ENCODE measurements around the gene NDUFS3.

NDUFS3 gene

DNA sequence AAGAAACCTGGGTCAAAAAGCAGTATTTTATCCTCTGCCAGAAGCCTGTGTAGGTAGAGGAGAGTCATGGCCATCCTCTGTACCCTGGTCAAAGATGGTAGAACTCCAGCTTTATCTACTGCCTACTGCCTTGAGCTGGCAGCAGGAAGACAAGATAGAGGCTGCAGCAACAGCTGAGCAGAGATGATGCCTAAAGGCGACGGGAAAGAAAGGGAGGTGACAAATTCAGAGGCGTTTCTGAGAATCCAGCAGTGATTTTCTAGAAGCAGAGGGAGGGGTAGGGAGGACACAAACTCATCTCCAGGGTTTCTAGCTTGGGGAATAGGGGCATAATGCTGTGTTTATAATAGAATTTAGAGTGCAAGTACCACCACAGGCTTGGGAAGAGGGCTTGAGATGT is 30.8 kb downstream of the NDUFS3 start:
- DNase-seq (ENCODE audit: low spot score) = no peak
- in situ Hi-C loops (cut with MboI; ENCODE audit: low pct_unique_long_range_greater_than_20kb, low sequenced_read_pairs, unreplicated experiment) = no loop called here

DNA sequence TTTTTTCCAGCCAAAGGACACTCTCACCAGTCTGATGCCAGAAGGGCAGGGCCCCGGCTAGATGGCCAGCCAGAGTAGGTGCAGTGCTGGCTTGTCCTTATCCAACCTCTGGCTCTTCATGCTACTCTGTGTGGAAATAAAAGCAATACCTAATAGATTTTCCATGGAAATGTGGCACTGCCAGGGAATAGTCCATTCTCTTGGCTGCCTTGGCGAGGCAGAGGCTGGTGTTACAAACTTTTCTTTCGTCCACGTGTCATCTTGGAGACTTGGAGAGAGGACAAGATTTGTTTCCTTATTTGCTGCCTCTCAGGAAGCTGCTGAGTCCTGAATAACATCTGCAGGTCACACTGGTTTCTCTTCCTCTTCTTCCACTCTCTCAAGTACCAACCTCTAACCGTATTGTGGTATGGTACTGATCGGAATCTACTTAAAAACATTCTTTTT is 32.5 kb downstream of the NDUFS3 start:
- TF ChIP-seq, protein P1, sequence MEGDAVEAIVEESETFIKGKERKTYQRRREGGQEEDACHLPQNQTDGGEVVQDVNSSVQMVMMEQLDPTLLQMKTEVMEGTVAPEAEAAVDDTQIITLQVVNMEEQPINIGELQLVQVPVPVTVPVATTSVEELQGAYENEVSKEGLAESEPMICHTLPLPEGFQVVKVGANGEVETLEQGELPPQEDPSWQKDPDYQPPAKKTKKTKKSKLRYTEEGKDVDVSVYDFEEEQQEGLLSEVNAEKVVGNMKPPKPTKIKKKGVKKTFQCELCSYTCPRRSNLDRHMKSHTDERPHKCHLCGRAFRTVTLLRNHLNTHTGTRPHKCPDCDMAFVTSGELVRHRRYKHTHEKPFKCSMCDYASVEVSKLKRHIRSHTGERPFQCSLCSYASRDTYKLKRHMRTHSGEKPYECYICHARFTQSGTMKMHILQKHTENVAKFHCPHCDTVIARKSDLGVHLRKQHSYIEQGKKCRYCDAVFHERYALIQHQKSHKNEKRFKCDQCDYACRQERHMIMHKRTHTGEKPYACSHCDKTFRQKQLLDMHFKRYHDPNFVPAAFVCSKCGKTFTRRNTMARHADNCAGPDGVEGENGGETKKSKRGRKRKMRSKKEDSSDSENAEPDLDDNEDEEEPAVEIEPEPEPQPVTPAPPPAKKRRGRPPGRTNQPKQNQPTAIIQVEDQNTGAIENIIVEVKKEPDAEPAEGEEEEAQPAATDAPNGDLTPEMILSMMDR (IDR thresholded peaks at IDR 0.05; ENCODE audit: extremely low read depth, insufficient read depth, missing control alignments) = no peak
- in situ Hi-C loops (cut with MboI; ENCODE audit: low pct_unique_long_range_greater_than_20kb, low sequenced_read_pairs, unreplicated experiment) = no loop called here
- DNase-seq (ENCODE audit: low spot score) = no peak

More for the DNA sequence above, 30.8 kb downstream of the NDUFS3 start:
- TF ChIP-seq, protein P1 (IDR thresholded peaks at IDR 0.05; ENCODE audit: extremely low read depth, insufficient read depth, missing control alignments) = no peak

DNA sequence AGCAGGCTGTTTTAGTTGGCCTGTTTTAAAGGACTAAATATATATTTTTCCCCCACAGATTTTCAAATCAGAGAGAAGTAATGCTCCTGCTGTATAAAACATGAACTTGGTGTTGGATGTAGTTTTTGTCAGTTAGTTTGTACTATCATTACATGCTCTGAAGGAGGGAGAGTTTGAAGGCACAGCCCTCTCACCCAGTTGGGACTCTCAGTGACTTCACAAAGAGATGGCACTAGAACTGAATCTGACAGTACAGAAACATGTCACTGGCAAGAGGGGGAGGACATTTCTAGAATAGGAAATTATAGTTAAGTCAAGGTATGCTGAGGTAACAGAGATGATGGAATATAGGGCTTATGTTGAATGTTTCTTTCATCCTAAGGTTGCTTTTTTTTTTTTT is 36.4 kb downstream of the NDUFS3 start:
- TF ChIP-seq, protein P1 (IDR thresholded peaks at IDR 0.05; ENCODE audit: extremely low read depth, insufficient read depth, missing control alignments) = no peak
- in situ Hi-C loops (cut with MboI; ENCODE audit: low pct_unique_long_range_greater_than_20kb, low sequenced_read_pairs, unreplicated experiment) = no loop called here
- no peak for DNase-seq (ENCODE audit: low spot score)

DNA sequence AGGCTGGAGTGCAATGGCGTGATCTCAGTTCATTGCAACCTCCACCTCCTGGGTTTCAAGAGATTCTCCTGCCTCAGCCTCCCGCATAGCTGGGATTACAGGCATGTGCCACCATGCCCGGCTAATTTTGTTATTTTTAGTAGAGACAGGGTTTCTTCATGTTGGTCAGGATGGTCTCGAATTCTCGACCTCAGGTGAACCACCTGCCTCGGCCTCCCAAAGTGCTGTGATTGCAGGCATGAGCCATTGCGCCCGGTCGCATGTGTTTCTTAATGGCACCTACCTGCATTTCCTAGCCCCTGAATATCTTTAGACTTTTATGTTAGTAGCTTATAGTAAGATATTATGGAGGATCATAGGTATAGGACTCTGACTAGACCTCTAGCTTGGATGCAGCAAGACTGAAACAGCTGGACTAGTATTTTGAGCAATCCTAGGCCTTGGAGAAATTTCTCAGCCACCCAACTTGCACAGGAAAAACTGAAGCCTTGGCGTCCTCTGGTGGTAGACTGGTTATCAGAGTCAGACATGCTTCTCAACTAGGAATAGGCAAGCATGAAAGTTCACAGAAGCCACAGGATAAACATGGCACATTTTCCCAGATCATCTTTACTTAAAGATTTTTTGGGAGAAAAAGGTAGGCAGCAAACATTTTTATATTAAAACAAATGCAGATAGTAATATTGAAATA is 38.0 kb downstream of the NDUFS3 start:
- TF ChIP-seq, protein P1 (IDR thresholded peaks at IDR 0.05; ENCODE audit: extremely low read depth, insufficient read depth, missing control alignments) = peak; percentile 78
- in situ Hi-C loops (cut with MboI; ENCODE audit: low pct_unique_long_range_greater_than_20kb, low sequenced_read_pairs, unreplicated experiment) = no loop called here
- DNase-seq (ENCODE audit: low spot score) = no peak

DNA sequence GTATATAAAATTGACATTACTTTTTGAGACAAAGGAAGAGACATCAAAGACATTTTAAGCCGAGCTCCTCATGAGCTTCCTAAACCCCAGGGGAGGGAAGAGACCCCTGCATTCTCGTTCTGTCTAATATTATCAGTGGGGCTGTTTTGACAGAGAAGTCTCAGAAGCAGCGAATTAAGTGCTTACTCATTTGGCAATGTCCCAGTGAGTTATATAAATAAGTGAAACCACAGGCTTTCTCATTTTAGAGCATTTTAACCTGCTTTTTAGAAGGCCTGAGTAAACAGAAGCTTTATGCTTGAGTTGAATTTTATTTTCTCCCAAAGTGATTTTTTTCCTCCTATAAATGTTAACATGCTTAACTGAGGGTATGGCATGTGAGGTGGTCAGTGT is 38.5 kb downstream of the NDUFS3 start:
- TF ChIP-seq, protein P1 (IDR thresholded peaks at IDR 0.05; ENCODE audit: extremely low read depth, insufficient read depth, missing control alignments) = no peak
- no peak for DNase-seq (ENCODE audit: low spot score)
- in situ Hi-C loops (cut with MboI; ENCODE audit: low pct_unique_long_range_greater_than_20kb, low sequenced_read_pairs, unreplicated experiment) = no loop called here

DNA sequence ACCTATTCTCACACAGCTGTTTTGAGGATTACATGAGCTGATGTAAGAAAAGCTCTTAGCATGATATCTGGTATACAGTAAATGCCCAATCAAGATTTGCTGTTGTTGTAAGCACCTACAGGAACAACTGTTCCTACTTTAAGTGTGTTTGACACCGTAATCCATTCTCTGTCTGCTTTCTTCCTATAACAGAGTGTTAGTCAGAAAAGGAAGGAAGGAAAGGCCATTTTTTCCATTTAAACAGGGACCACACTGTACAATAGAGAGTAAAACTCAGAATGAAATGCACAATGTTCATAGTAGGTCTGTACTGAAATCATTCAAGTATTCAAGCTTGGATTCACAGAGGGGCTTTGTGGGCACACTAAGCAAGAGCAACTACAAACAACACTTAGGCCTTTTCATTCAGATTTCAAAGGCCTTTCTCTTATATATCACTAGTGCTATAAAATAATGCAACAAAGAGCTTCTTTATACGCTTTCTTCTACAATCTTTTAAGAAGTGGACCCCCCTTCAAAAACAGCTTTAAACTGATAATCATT is 42.0 kb downstream of the NDUFS3 start:
- no peak for DNase-seq (ENCODE audit: low spot score)
- TF ChIP-seq, protein P1 (IDR thresholded peaks at IDR 0.05; ENCODE audit: extremely low read depth, insufficient read depth, missing control alignments) = no peak
- in situ Hi-C loops (cut with MboI; ENCODE audit: low pct_unique_long_range_greater_than_20kb, low sequenced_read_pairs, unreplicated experiment) = no loop called here
